Ascending aorta (tissue), 2 donors: ENCODE results near the gene TACC2. TPM values are rescaled to one million over a fixed set of nuclear protein-coding genes. Genes with fewer than 3 reads are reported as not detected.

ENCODE experiments used
- DNase-seq, 2 donors: peaks; one replicate each; pipeline ENCODE4 v3.0.0-alpha.2; 2019; ENCODE audit warnings: low spot score in 2 of 2
- H3K27ac ChIP-seq, 2 donors: fragments of 200-600 bp; sonication (generic); one replicate each; pipeline ENCODE4 v1.5.1; 2016 to 2017; ENCODE audit warnings: mild to moderate bottlenecking in 1 of 2
- H3K27me3 ChIP-seq: fragments of 200-600 bp; sonication (generic); one replicate; pipeline ENCODE4 v1.5.1; 2017
- H3K36me3 ChIP-seq, 2 donors: fragments of 200-600 bp; sonication (generic); one replicate each; pipeline ENCODE4 v1.5.1; 2016
- H3K4me1 ChIP-seq, 2 donors: fragments of 200-600 bp; sonication (generic); one replicate each; pipeline ENCODE4 v1.5.1; 2016 to 2017; ENCODE audit warnings: mild to moderate bottlenecking in 1 of 2
- H3K4me3 ChIP-seq, 2 donors: fragments of 200-600 bp; sonication (generic); one replicate each; pipeline ENCODE4 v1.5.1; 2016 to 2017; ENCODE audit warnings: mild to moderate bottlenecking in 1 of 2
- H3K9me3 ChIP-seq, 2 donors: fragments of 200-600 bp; sonication (generic); one replicate each; pipeline ENCODE4 v1.5.1; 2016
- CTCF ChIP-seq, 3 experiments: fragments of 200-600 bp in 2 of 3; fragments of 450-650 bp in 1 of 3; sonication (generic) in 2 of 3; IDR thresholded peaks; one replicate each; pipeline ENCODE4 v1.5.1; 2016 to 2019; ENCODE audit warnings: antibody characterized with exemption in 3 of 3, mild to moderate bottlenecking in 1 of 3, moderate library complexity in 1 of 3
- intact Hi-C: fragments of 100-400 bp; cut with DNase I; formaldehyde crosslinking; loops from one replicate; pipeline ENCODE4 v1.15.1; 2023
- total RNA-seq: library from RNA; depleted of rRNA; stranded (reverse); fragments of >200 nt; gene quantifications from one replicate; pipeline ENCODE4 v1.1.0, GENCODE V29; 2016

Gene TACC2
- total RNA-seq, 1 donor from 2014 or later, result 69.1 TPM

DNA sequence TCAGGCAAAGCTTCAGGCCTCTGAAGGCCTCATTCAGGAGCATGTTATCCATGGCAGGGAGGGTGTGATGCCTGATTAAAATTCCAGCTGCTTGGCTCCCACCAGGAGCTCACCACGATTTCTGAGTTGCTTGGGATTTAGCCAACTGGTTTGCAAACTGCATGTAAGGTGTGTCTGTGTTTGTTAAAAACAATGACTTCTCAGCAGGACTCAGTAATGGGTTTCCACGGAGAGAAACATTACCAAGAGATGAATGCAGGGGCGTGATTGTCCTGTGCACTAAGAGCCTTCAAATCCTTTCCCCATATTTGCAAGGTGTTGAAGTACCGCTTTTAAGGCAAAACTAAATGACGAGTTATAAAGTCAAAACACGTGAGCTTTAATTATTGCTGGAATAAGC is 193.3 kb downstream of the TACC2 start:
- Histone ChIP-seq H3K27me3 (no peaks in the 10 kb centered on the region), H3K36me3 (no peaks in the 10 kb centered on the region), H3K9me3 (no peaks in the 10 kb centered on the region), H3K4me1 (peaks cover 0 to 15% of the 10 kb centered on the region in 2 donors), H3K27ac (no peak overlapping the region), H3K4me3 (no peak overlapping the region)
- intact Hi-C loops, result no loop called here
- TF ChIP-seq CTCF (IDR thresholded peaks at IDR 0.05), result no peak
- DNase-seq, result no peak

GRCh38 chr10:122184254-122184653 is 195.3 kb downstream of the TACC2 start:
- Histone ChIP-seq H3K9me3 (no peaks in the 10 kb centered on the region), H3K4me1 (peaks cover 0 to 15% of the 10 kb centered on the region in 2 donors), H3K36me3 (no peaks in the 10 kb centered on the region), H3K4me3 (no peak overlapping the region), H3K27me3 (no peaks in the 10 kb centered on the region), H3K27ac (no peak overlapping the region)
- intact Hi-C loops, result no loop called here
- no peak for TF ChIP-seq CTCF (IDR thresholded peaks at IDR 0.05)
- no peak for DNase-seq

- H3K36me3 ChIP-seq, result no peaks in the 10 kb centered on the region
- H3K4me3 ChIP-seq, result no peak overlapping the region
- no peaks in the 10 kb centered on the region for H3K27me3 ChIP-seq
- H3K27ac ChIP-seq, result no peak overlapping the region
- peaks cover 0 to 15% of the 10 kb centered on the region in 2 donors for H3K4me1 ChIP-seq
- no peak for TF ChIP-seq CTCF (IDR thresholded peaks at IDR 0.05)
- no peak for DNase-seq
- intact Hi-C loops, result no loop called here
- H3K9me3 ChIP-seq, result no peaks in the 10 kb centered on the region
Measured at GRCh38 chr10:122185643-122186042, 196.7 kb downstream of the TACC2 start.

- Histone ChIP-seq H3K9me3 (no peaks in the 10 kb centered on the region), H3K4me3 (no peak overlapping the region), H3K27ac (no peak overlapping the region), H3K27me3 (no peaks in the 10 kb centered on the region), H3K4me1 (peaks cover 0 to 15% of the 10 kb centered on the region in 2 donors), H3K36me3 (no peaks in the 10 kb centered on the region)
- no peak for DNase-seq
- TF ChIP-seq CTCF (IDR thresholded peaks at IDR 0.05), result no peak
- intact Hi-C loops, result no loop called here
Measured at GRCh38 chr10:122186816-122187810, 198.2 kb downstream of the TACC2 start.

DNA sequence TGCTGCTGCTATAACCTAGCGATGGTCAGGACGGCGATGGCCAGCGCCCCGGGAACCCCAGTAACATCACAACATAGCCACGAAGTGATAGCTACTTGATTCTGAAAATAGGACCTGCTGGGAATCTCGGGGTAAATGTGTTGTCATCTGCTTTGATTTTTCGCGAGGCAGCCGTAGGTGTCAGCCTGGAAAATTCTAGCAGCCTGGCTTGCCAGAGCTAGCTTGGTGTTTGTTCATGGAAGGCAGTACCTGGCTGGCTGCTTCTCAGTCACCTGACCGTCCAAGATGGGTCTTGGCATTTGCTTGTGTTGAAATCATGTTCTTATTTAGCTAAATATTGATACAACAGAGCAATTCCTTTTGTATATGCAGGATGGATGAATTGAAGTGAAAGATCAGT is 199.7 kb downstream of the TACC2 start:
- Histone ChIP-seq H3K4me1 (peaks cover 0 to 6% of the 10 kb centered on the region in 2 donors), H3K27ac (no peak overlapping the region)
- no peak for DNase-seq

More for the DNA sequence above, 199.7 kb downstream of the TACC2 start:
- intact Hi-C loops, result no loop called here
- TF ChIP-seq CTCF (IDR thresholded peaks at IDR 0.05), result no peak
- no peaks in the 10 kb centered on the region for H3K36me3 ChIP-seq
- no peaks in the 10 kb centered on the region for H3K9me3 ChIP-seq
- no peak overlapping the region for H3K4me3 ChIP-seq
- no peaks in the 10 kb centered on the region for H3K27me3 ChIP-seq
